K562 (cell line): ENCODE data around the gene CTSF. TPM values are rescaled to one million over a fixed set of nuclear protein-coding genes. Genes with fewer than 3 reads are reported as not detected.
A peak's percentile ranks its signal among the peaks of the same experiment; 100 is the strongest.

Source experiments
- ATAC-seq: fragments of 200-7000 bp; cut with Tn5 transposase; 3 replicates; pipeline ENCODE4 v1.9.1; 2020; ENCODE audit warnings: moderate library complexity
- BruUV-seq: library from RNA; stranded (reverse); fragments of 400-500 nt; replicated peaks from 2 replicates; lab custom pipeline; 2021; lab: Mats Ljungman, UMichigan
- CTCF ChIA-PET: fragments of 300-600 bp; formaldehyde crosslinking; extraction: SDS; loops from one replicate; lab custom pipeline; 2021; ENCODE audit warnings: low intra/inter-chr PET ratio; lab: Yijun Ruan, JAX
- POLR2A ChIA-PET: fragments of 300-600, 350-650 bp; sonication (Branson Sonifier 250); formaldehyde crosslinking; extraction: SDS; loops from one replicate; lab custom pipeline; 2021; ENCODE audit warnings: antibody characterized with exemption, inconsistent platforms; lab: Yijun Ruan, JAX
- DNase-seq, 4 experiments: peaks; one replicate each; pipeline versions ENCODE4 v3.0.0 to v3.0.0-alpha.2; 2011 to 2018; ENCODE audit warnings: low spot score in 3 of 4, mixed read lengths in 3 of 4; ENCODE audit errors: extremely low read depth in 1 of 4
- FAIRE-seq: peaks from 2 replicates; lab custom pipeline; 2011; peaks lifted over from hg19 to GRCh38; lab: Jason Lieb, UNC
- H2AFZ ChIP-seq: 2 replicates; pipeline ENCODE4 v1.6.0; 2011; ENCODE audit warnings: low read depth, low read length, control low read depth, inconsistent platforms
- H3K27ac ChIP-seq: fragments of 200-600 bp; 3 replicates; pipeline ENCODE4 v1.8.0; 2011; ENCODE audit warnings: low read depth, mild to moderate bottlenecking, control low read depth, inconsistent platforms, low read length, moderate library complexity, mixed read lengths; ENCODE audit errors: extremely low read depth
- H3K27me3 ChIP-seq, 2 experiments: fragments of 300-600 bp in 1 of 2; 2 replicates in 1 of 2; 3 replicates in 1 of 2; pipeline versions ENCODE4 v1.6.0 to v1.8.0; 2011; ENCODE audit warnings: inconsistent platforms in 2 of 2, low read length in 2 of 2, mild to moderate bottlenecking in 1 of 2, mixed read lengths in 1 of 2, moderate library complexity in 1 of 2; ENCODE audit not compliant: control insufficient read depth in 2 of 2, insufficient read depth in 2 of 2
- H3K36me3 ChIP-seq: fragments of 300-600 bp; 3 replicates; pipeline ENCODE4 v1.8.0; 2011; ENCODE audit warnings: mild to moderate bottlenecking, low read length, inconsistent platforms; ENCODE audit not compliant: control insufficient read depth, insufficient read depth
- H3K4me1 ChIP-seq, 2 experiments: fragments of 200-600 bp in 1 of 2; replicated peaks in 1 of 2; 2 replicates in 1 of 2; 3 replicates in 1 of 2; pipeline versions ENCODE4 v1.5.1 to v1.8.0; 2011; ENCODE audit warnings: inconsistent platforms in 2 of 2, low read length in 2 of 2, mild to moderate bottlenecking in 1 of 2, mixed read lengths in 1 of 2, moderate library complexity in 1 of 2; ENCODE audit not compliant: control insufficient read depth in 2 of 2, insufficient read depth in 2 of 2
- H3K4me2 ChIP-seq: 2 replicates; pipeline ENCODE4 v1.6.1; 2011; ENCODE audit warnings: low read length, control low read depth, inconsistent platforms, mixed read lengths; ENCODE audit not compliant: insufficient read depth
- H3K4me3 ChIP-seq: fragments of 200-600 bp; sonication (generic), shearing (Covaris generic); 2 replicates; pipeline ENCODE4 v1.5.1; 2016; ENCODE audit warnings: control low read depth, inconsistent platforms
- H3K79me2 ChIP-seq: fragments of 200-600 bp; 3 replicates; pipeline ENCODE4 v1.8.0; 2011; ENCODE audit warnings: low read length, inconsistent platforms; ENCODE audit not compliant: control insufficient read depth, insufficient read depth
- H3K9ac ChIP-seq, 2 experiments: 2 replicates each; pipeline versions ENCODE4 v1.6.0 to v1.6.1; 2011; ENCODE audit warnings: low read depth in 2 of 2, low read length in 2 of 2, control low read depth in 1 of 2, inconsistent platforms in 1 of 2, mild to moderate bottlenecking in 1 of 2, mixed read lengths in 1 of 2; ENCODE audit not compliant: insufficient read depth in 1 of 2
- H3K9me1 ChIP-seq: one replicate; pipeline ENCODE4 v1.6.0; 2011; ENCODE audit warnings: inconsistent platforms, mild to moderate bottlenecking, low read length, moderate library complexity; ENCODE audit not compliant: control insufficient read depth, insufficient read depth
- H3K9me3 ChIP-seq: replicated peaks from 2 replicates; pipeline ENCODE4 v1.5.1; 2011; ENCODE audit warnings: low read depth, low read length, inconsistent platforms; ENCODE audit not compliant: control insufficient read depth, insufficient read depth
- H4K20me1 ChIP-seq: replicated peaks from 2 replicates; pipeline ENCODE4 v1.6.1; 2011; ENCODE audit warnings: low read length, inconsistent platforms, mixed read lengths; ENCODE audit not compliant: control insufficient read depth, insufficient read depth
- BHLHE40 ChIP-seq: IDR thresholded peaks from 2 replicates; pipeline ENCODE4 v1.6.1; 2011; ENCODE audit warnings: low read length, improper control_type of control experiment
- DPF2 ChIP-seq: fragments of 450-650 bp; IDR thresholded peaks from 2 replicates; pipeline ENCODE4 v1.6.1; 2016
- ELF2 ChIP-seq: fragments of 250-450 bp; sonication (Bioruptor Pico); IDR thresholded peaks from 2 replicates; pipeline ENCODE4 v1.5.0; 2021; ENCODE audit warnings: mild to moderate bottlenecking
- FUS ChIP-seq: fragments of 200-400 bp; formaldehyde crosslinking; optimal IDR thresholded peaks from 2 replicates; pipeline ENCODE3; 2017; ENCODE audit warnings: low read depth, low read length
- NFE2 ChIP-seq: IDR thresholded peaks from 2 replicates; pipeline ENCODE4 v1.6.1; 2014; ENCODE audit warnings: antibody characterized with exemption, low read depth
- NFIC ChIP-seq: fragments of 450-650 bp; IDR thresholded peaks from 2 replicates; pipeline ENCODE4 v1.6.1; 2017; ENCODE audit warnings: mild to moderate bottlenecking, inconsistent platforms
- NR2C1 ChIP-seq, 2 experiments: fragments of 450-650 bp; IDR thresholded peaks; 2 replicates each; pipeline ENCODE4 v1.6.1; 2017; ENCODE audit warnings: mild to moderate bottlenecking in 2 of 2, antibody characterized with exemption in 1 of 2, inconsistent platforms in 1 of 2, missing compliant biosample characterization in 1 of 2, missing genetic modification characterization in 1 of 2
- NR2C2 ChIP-seq, 2 experiments: fragments of 200-800 bp in 1 of 2; sonication (Bioruptor generic) in 1 of 2; sonication (generic) in 1 of 2; formaldehyde crosslinking in 1 of 2; IDR thresholded peaks; 2 replicates each; pipeline versions ENCODE4 v1.6.1 to v1.8.0; 2016 to 2022; ENCODE audit warnings: mild to moderate bottlenecking in 1 of 2, missing compliant biosample characterization in 1 of 2, missing genetic modification characterization in 1 of 2, missing genetic modification reagents in 1 of 2
- RBM15 ChIP-seq: fragments of 200-400 bp; formaldehyde crosslinking; IDR thresholded peaks from 2 replicates; pipeline ENCODE4 v1.6.1; 2018; ENCODE audit warnings: mild to moderate bottlenecking, low read length, moderate library complexity; ENCODE audit not compliant: insufficient read depth
- RCOR1 ChIP-seq, 2 experiments: IDR thresholded peaks; 2 replicates each; pipeline ENCODE4 v1.6.1; 2012; ENCODE audit warnings: low read depth in 2 of 2, low read length in 2 of 2, borderline replicate concordance in 1 of 2, improper control_type of control experiment in 1 of 2
- ZNF239 ChIP-seq: fragments of 250-450 bp; sonication (Bioruptor Pico); IDR thresholded peaks from 2 replicates; pipeline ENCODE4 v1.4.0; 2020; ENCODE audit warnings: mild to moderate bottlenecking
- ZNF57 ChIP-seq: fragments of 450-650 bp; formaldehyde crosslinking; IDR thresholded peaks from 2 replicates; pipeline ENCODE4 v1.4.0; 2020; ENCODE audit warnings: mild to moderate bottlenecking, moderate library complexity
- ZNF79 ChIP-seq: fragments of 250-450 bp; sonication (Bioruptor Pico); IDR thresholded peaks from 2 replicates; pipeline ENCODE4 v1.4.0; 2020; ENCODE audit warnings: low read depth, mild to moderate bottlenecking, moderate library complexity
- WGBS: fragments of 100-300 bp; shearing (Covaris generic); methylation state at CpG from one replicate; pipeline ENCODE4 v1.1.6; 2016; ENCODE audit warnings: low coverage, mixed read lengths; ENCODE audit not compliant: insufficient coverage; ENCODE audit errors: missing lambda C conversion rate; 5-methylcytosine and 5-hydroxymethylcytosine counted together
- in situ Hi-C: fragments of 300-500 bp; cut with MboI; formaldehyde crosslinking; loops from 4 replicates; pipeline ENCODE4 v1.15.0; 2018; ENCODE audit warnings: inconsistent platforms, mixed read lengths
- intact Hi-C: fragments of 100-400 bp; cut with micrococcal nuclease; formaldehyde crosslinking; loops from 2 replicates; pipeline ENCODE4 v1.14.2; 2022
- polyA plus RNA-seq, 8 experiments: library from polyadenylated mRNA; depleted of rRNA in 4 of 8; stranded (reverse) in 5 of 8; unstranded in 3 of 8; fragments of >200 nt; fragmentation: Nextera tagmentation in 2 of 8; fragmentation: Illumina TruSeq in 1 of 8; extraction: Ambion mirVana in 2 of 8; extraction: Trizol in 1 of 8; gene quantifications; 2 replicates each; pipeline versions ENCODE4 v1.2.1 to v1.2.3, GENCODE V29; 2011 to 2014; ENCODE audit warnings: inconsistent platforms in 1 of 8, missing spikeins in 1 of 8
- total RNA-seq, 7 experiments: library from RNA; depleted of rRNA in 6 of 7; stranded (reverse); fragments of >200 nt in 6 of 7; fragmentation: Illumina TruSeq in 2 of 7; extraction: Trizol in 2 of 7; gene quantifications; 2 replicates each; pipeline versions ENCODE4 v1.2.1 to v1.2.3, GENCODE V29; 2011 to 2021; ENCODE audit warnings: low replicate concordance in 1 of 7
- TF ChIP-seq, protein P1 (sequence below), 2 experiments: IDR thresholded peaks; 2 replicates each; pipeline ENCODE4 v1.6.1; 2012; ENCODE audit warnings: improper control_type of control experiment in 2 of 2, low read depth in 2 of 2, low read length in 2 of 2, borderline replicate concordance in 1 of 2
- TF ChIP-seq, protein P2 (sequence below), 2 experiments: fragments of 200-800 bp in 1 of 2; sonication (Bioruptor generic) in 1 of 2; sonication (generic) in 1 of 2; formaldehyde crosslinking in 1 of 2; IDR thresholded peaks in 1 of 2; conservative IDR thresholded peaks in 1 of 2; 2 replicates each; pipeline versions ENCODE4 v1.5.0 to v1.6.1; 2016 to 2020; ENCODE audit warnings: missing compliant biosample characterization in 1 of 2, missing genetic modification characterization in 1 of 2, missing genetic modification reagents in 1 of 2

CTSF gene
- total and polyA plus RNA-seq, 9 of the 15 experiments (the other 6 are each of a cell fraction or from before 2014, with no cell fraction given): 0.41 to 10.5 (median 3.8) TPM

DNA sequence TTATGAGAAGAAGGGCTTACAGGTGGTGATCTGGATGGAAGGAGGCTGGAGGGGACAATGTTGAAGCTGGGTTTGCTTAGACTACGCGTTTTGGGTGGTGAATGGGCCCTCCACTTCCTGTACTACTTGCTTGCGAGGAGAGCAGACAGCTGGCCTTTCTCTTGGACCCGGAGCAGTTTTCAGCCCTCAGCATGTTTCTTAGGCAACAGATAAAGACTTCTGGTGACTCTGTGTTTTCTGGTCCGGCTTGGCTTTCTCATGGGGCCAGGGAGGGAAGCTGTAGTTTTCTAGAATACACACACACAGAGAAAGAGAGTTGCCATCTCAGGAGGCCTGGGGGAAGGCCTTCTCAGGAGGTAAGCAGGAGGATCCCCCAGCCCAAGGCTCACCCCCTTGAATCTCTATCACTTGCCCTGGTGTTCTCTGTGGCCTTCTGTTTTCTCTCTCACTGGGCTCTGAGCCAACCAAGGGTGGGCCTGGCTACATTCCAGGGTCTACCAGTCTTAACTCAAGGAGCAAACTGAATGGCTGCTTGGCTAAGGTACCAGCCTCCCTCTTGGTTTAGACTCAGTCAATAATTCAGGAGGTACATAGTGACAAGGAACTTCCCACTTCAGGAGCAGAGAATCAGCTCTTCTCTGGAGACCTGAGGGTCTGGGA, 27.0 kb upstream of the CTSF start:
- 11% methylated on average over 5 of the region's 5 CpGs for WGBS
- H3K27ac ChIP-seq: peak overlapping the region; percentile 64
- peaks cover 28% of the 10 kb centered on the region; the same call in 2 of the 3 replicates for H3K36me3 ChIP-seq
- CTCF ChIA-PET: no interaction called here
- peaks cover 32 to 57% of the 10 kb centered on the region in 2 experiments for H3K4me1 ChIP-seq
- peak overlapping the region; percentile 68 for H3K4me2 ChIP-seq
- intact Hi-C loops (no loop called here), in situ Hi-C loops (no loop called here)
- H4K20me1 ChIP-seq: no peaks in the 10 kb centered on the region
- POLR2A ChIA-PET: interaction anchor here (0.6 to 1.6 kb wide), 10 partner anchors 10 to 64 kb away, joined by 3 to 7 read pairs (median 4); no protein-coding TSS in a partner anchor
- ATAC-seq (peak; percentile 24), FAIRE-seq (peak; percentile 85), DNase-seq (peak; percentile 35 to 72 (median 48))
- peak overlapping the region; percentile 40 to 66 for H3K9ac ChIP-seq
- H3K27me3 ChIP-seq: no peaks in the 10 kb centered on the region
- H3K79me2 ChIP-seq: peaks cover 26% of the 10 kb centered on the region
- H3K9me1 ChIP-seq: no peaks in the 10 kb centered on the region
- H3K9me3 ChIP-seq: no peaks in the 10 kb centered on the region
- peak overlapping the region; percentile 0; the same call in 1 of the 2 replicates for H3K4me3 ChIP-seq
- peak overlapping the region; percentile 25; the same call in 1 of the 2 replicates for H2AFZ ChIP-seq
- no TSS peak for BruUV-seq
- TF ChIP-seq, protein P1, sequence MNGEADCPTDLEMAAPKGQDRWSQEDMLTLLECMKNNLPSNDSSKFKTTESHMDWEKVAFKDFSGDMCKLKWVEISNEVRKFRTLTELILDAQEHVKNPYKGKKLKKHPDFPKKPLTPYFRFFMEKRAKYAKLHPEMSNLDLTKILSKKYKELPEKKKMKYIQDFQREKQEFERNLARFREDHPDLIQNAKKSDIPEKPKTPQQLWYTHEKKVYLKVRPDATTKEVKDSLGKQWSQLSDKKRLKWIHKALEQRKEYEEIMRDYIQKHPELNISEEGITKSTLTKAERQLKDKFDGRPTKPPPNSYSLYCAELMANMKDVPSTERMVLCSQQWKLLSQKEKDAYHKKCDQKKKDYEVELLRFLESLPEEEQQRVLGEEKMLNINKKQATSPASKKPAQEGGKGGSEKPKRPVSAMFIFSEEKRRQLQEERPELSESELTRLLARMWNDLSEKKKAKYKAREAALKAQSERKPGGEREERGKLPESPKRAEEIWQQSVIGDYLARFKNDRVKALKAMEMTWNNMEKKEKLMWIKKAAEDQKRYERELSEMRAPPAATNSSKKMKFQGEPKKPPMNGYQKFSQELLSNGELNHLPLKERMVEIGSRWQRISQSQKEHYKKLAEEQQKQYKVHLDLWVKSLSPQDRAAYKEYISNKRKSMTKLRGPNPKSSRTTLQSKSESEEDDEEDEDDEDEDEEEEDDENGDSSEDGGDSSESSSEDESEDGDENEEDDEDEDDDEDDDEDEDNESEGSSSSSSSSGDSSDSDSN (IDR thresholded peaks at IDR 0.05; ENCODE audit: borderline replicate concordance in 1 of 2, low read depth in 2 of 2, low read length in 2 of 2): 0 out of 4 replicates have a peak, but pooled peaks of 1 of the 2 experiments have one; percentile 33
- TF ChIP-seq ZNF57 (CRISPR knock-in tag) (no peak), NR2C1 (IDR thresholded peaks at IDR 0.05) (no peak), NR2C1 (tag; IDR thresholded peaks at IDR 0.05) (no peak), NFIC (peak; percentile 85), FUS (no peak), RBM15 (no peak), NR2C2 (CRISPR knock-in tag; IDR thresholded peaks at IDR 0.05) (no peak), NR2C2 (tag; IDR thresholded peaks at IDR 0.05) (no peak), BHLHE40 (0 out of 2 replicates have a peak, but pooled peaks have one; percentile 12), ZNF239 (no peak), NFE2 (peak; percentile 50), ZNF79 (CRISPR knock-in tag) (no peak), RCOR1 (IDR thresholded peaks at IDR 0.05; ENCODE audit: borderline replicate concordance in 1 of 2, low read depth in 2 of 2, low read length in 2 of 2) (peak in 1 of 2 experiments; percentile 42; a peak in 1 of 4 replicates), ELF2 (CRISPR knock-in tag) (no peak), DPF2 (0 out of 2 replicates have a peak, but pooled peaks have one; percentile 12)
- TF ChIP-seq, protein P2, sequence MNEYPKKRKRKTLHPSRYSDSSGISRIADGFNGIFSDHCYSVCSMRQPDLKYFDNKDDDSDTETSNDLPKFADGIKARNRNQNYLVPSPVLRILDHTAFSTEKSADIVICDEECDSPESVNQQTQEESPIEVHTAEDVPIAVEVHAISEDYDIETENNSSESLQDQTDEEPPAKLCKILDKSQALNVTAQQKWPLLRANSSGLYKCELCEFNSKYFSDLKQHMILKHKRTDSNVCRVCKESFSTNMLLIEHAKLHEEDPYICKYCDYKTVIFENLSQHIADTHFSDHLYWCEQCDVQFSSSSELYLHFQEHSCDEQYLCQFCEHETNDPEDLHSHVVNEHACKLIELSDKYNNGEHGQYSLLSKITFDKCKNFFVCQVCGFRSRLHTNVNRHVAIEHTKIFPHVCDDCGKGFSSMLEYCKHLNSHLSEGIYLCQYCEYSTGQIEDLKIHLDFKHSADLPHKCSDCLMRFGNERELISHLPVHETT (CRISPR knock-in tag; conservative IDR thresholded peaks at IDR 0.05 in 1 of 2, IDR thresholded peaks at IDR 0.05 in 1 of 2): 0 out of 4 replicates have a peak, but pooled peaks of 1 of the 2 experiments have one; percentile 43
